ENCODE measurements around the gene LCE3D.
"Not testable (repeated sequence)": the region's sequence is repeated elsewhere in the genome, so short reads cannot be mapped to it uniquely, and the experiment has no call there.

The LCE3D gene

GRCh38 chr1:152580433-152580832 lies at the start of gene LCE3D:
Gene LCE3D, minus strand, starts transcription at chr1:152580516. Its CDS starts 580 bp downstream, at chr1:152579936.
- no peak for DNase-seq

- DNase-seq: no peak
Observed at GRCh38 chr1:152626744-152627143, 46.4 kb upstream of the LCE3D start.

GRCh38 chr1:152623203-152623844 lies 43.0 kb upstream of the LCE3D start:
- DNase-seq: no peak

DNA sequence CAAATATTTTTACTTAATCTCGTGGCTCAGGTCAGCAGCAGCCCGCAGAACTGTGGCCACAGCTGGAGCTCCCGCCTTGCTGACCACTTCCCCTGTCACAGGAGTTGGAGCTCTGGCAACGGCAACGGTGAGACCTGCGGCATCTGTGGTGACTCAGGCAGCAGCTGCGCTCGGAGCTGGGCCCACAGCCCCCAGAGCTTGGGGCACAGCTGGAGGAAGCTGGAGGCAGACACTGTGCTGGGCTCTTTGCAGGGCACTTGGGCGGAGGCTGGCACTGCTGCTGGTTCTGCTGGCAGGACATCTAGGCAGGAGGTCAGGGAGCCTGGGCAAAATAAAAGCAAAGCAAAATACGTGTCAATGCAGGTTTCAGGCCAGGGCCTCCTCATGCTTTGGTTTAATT lies 42.5 kb upstream of the LCE3D start, which contains the start of gene LCE3A:
LCE3A (minus strand) TSS at position 301 of the 400 bp plus-strand sequence; CDS start at position 301, 0 bp downstream.
- DNase-seq: no peak

- DNase-seq: no peak
Observed at GRCh38 chr1:152621993-152622392, 41.7 kb upstream of the LCE3D start.

- no peak for DNase-seq
Observed at GRCh38 chr1:152613511-152613910, 33.2 kb upstream of the LCE3D start, which contains the start of gene LCE3B. Gene LCE3B, plus strand, starts transcription at chr1:152613811. Its CDS starts 0 bp downstream, at chr1:152613811.

GRCh38 chr1:152599934-152600333 lies 19.6 kb upstream of the LCE3D start, which contains the start of gene LCE3C:
Gene LCE3C, plus strand, starts transcription at chr1:152600234. Its CDS starts 498 bp downstream, at chr1:152600732.
- no peak for DNase-seq

DNA sequence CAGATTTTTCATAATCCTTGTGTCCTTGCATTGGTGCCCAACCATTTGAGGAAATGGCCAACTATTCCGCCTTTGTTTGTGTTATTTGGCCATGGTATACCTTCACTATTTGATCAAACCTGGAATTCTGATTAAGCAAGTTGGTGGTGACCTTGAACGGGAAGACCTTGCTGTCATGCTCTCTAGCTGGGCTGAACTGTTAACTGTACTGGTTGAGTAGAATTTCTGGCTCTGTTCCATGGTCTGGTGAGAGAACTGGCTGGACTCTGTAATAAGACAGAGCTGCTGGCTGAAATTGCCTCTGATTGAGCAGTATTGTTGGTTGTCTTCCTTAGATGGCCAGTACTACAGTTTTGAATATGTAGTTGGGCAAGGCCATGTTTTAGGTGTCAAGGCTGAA lies 16.7 kb upstream of the LCE3D start:
- no peak for DNase-seq

- no peak for DNase-seq
Observed at GRCh38 chr1:152585586-152585985, 5.3 kb upstream of the LCE3D start.

DNA sequence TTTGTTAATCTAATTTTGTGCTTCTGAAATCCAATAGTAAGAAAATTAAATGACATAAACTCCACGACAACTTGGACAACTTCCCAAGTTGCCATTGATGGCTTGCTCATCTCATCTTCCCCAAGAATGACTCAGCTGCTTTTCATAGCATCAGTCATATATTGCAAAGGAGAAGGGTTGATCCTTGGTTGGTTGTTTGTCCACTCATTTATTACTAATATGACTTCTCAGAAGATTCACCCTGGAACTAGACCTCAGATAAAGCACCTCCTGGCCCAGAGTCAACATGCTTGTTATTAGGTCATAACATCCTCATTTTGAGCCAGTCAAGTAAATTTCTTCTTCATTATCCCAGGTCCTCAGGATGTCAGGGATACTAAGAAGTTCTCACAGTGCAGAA lies 2.3 kb upstream of the LCE3D start:
- DNase-seq: no peak

- not testable (repeated sequence) for DNase-seq
Observed at GRCh38 chr1:152579526-152579925, 790 bp downstream of the LCE3D start.

- DNase-seq: no peak
Observed at GRCh38 chr1:152577168-152577567, 3.1 kb downstream of the LCE3D start.

DNA sequence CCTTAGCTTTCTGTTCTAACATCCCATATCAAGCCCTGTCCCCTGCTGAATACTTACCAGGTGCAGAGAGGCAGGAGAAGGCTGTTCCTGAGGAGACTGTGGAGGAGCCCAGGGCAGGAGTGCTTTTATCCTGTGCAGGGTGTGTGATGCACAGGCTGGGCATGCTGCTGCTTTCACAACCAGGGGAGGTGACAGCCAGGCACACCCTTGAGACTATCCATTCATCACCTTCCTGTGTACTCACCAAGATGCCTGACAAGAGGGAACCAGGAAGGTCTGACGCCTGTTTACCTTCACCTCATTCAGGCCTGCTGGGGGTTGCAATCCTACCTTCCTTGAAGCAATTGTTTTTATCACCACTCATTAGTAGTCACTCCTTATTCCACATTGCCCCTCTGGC lies 13.6 kb downstream of the LCE3D start, which contains the start of gene LCE3E:
LCE3E (minus strand) TSS at position 100 of the 400 bp plus-strand sequence. CDS start 572 bp downstream, outside the sequence.
- DNase-seq: no peak

DNA sequence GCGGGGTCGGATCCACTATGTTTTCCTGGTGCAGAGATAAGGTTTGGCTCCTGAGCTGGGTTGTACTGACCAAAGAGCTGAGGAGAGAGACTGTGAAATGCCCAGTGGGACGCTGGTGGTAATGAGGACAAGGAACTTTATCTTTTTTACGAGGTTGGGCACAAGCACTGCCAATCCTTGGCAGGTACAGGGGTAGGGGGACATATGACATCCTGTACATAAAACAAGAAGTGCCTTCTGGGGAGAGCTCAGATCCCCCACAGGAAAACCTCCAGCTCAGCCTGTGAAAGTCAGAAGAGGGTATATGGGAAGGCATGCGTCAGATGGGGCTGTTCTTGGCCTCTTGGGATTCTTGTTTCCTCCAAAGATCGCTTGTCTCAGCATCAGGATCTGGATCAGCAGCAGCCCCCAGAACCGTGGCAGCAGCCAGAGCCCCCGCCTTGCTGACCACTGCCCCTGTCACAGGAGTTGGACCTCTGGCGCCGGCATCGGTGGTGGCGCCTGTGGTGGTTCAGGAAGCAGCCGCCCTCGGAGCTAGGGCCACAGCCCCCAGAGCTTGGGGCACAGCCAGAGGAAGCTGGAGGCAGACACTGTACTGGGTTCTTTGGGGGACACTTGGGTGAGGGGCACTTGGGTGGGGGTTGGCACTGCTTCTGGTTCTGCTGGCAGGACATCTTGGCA lies 14.6 kb downstream of the LCE3D start:
- DNase-seq: no peak

DNA sequence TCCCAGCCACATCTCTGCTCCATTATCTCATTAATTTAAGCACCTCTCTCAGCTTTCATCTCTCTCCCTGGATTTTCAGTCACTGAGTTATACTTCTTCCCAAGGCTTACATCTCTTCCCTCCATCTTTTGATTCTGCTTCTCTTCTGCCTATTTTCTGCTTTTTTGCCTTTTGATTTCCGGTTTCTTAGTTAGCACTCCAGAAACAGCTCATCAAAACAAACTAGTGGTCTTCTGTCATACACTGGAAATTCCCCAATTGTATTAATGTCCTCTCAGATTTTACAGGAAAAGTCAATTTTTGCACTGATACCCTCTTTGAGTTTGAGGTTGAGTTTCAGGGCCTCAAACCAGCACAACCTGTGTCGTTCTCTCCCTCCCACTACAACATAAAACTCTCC lies 15.2 kb downstream of the LCE3D start:
- DNase-seq: no peak

- not testable (repeated sequence) for DNase-seq
Observed at GRCh38 chr1:152548358-152548757, 32.0 kb downstream of the LCE3D start.

GRCh38 chr1:152546704-152547103 lies 33.6 kb downstream of the LCE3D start:
- no peak for DNase-seq

DNA sequence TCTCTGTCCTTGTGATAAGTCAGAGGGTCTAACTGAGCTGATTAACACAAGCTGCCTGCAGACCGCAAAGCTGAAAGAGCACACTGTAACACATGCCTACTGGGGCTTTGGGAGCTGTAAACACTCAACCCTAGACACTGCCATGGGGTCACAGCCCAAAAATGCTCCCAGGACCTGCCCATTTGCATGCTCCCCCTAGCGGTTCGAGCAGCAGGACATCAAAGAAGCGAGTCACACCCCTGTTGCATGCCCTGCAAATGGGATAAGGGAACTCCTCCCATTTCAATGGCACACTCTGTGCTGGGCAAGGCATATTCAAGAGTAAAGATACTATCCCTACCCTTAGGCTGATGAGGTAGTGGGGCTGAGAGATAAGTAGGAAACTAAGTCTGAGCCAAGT lies 36.5 kb downstream of the LCE3D start:
- DNase-seq: no peak

DNA sequence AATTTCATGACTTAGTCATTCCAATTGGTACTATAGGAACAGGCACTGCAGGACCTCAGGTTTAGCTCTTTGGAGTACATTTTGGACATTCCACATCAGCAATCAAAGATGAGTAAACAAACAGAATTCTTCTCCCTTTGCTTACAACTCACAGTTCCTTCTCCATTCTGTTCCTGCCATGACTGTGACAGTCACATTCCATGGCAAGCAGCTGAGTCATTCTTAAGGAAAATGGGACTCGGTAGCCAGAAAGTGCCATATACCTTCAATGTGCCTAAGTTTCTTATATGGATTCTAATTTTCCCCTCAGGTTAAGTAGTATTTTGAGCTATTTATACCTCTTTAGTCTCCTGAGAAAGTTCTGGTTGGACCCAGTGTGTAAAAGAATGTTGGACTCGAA lies 40.4 kb downstream of the LCE3D start:
- no peak for DNase-seq

GRCh38 chr1:152537496-152537895 lies 42.8 kb downstream of the LCE3D start:
- DNase-seq: no peak

DNA sequence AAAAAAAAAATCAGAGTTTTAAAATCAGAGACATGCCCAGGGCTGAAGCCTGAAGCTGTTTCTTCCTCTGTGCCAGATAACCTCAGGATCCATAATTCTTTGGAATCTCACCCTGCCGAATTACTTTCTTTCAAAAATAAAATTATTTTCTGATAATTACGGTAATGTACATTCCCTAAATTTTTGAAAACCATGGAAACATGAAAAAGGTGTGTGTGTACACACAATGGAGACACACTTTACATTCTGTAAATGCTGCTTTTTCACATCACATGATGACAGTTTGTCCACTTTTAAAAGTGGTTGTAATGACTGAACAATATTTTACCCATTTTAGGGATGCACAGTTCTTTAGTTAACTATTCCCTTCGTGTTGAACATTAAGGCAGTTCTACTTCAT lies 44.5 kb downstream of the LCE3D start:
- no peak for DNase-seq

- DNase-seq: no peak
Observed at GRCh38 chr1:152533327-152533938, 46.9 kb downstream of the LCE3D start.
